HG03280 (cell line): ENCODE results near the gene ZC2HC1B.
A peak's percentile ranks its signal among the peaks of the same experiment; 100 is the strongest.

ENCODE experiments used
- ATAC-seq: cut with Tn5 transposase; IDR thresholded peaks from one replicate; pipeline ENCODE4 v1.9.1; 2021; ENCODE audit warnings: mild to moderate bottlenecking, moderate library complexity; ENCODE audit not compliant: unreplicated experiment

ZC2HC1B gene

GRCh38 chr6:143928853-143929252 is 64.6 kb downstream of the ZC2HC1B start:
- ATAC-seq: no peak

- ATAC-seq: no peak
These were observed 65.7 kb downstream of the ZC2HC1B start for GRCh38 chr6:143929975-143930374.

GRCh38 chr6:143934331-143934730 is 70.1 kb downstream of the ZC2HC1B start:
- ATAC-seq: no peak

- ATAC-seq: no peak
These were observed 70.6 kb downstream of the ZC2HC1B start for GRCh38 chr6:143934867-143935266.

- no peak for ATAC-seq
These were observed 72.1 kb downstream of the ZC2HC1B start for GRCh38 chr6:143936347-143936746.

- no peak for ATAC-seq
These were observed 72.7 kb downstream of the ZC2HC1B start for GRCh38 chr6:143936778-143937667.

- ATAC-seq: no peak
These were observed 73.3 kb downstream of the ZC2HC1B start for GRCh38 chr6:143937668-143937970.

- no peak for ATAC-seq
These were observed 75.1 kb downstream of the ZC2HC1B start for GRCh38 chr6:143939364-143939763.

- peak; percentile 97 for ATAC-seq
These were observed 75.8 kb downstream of the ZC2HC1B start for GRCh38 chr6:143940011-143940597.

- ATAC-seq: peak; percentile 73
These were observed 77.8 kb downstream of the ZC2HC1B start for GRCh38 chr6:143941852-143942627.

- ATAC-seq: no peak
These were observed 83.9 kb downstream of the ZC2HC1B start for GRCh38 chr6:143948208-143948607.

- ATAC-seq: no peak
These were observed 85.3 kb downstream of the ZC2HC1B start for GRCh38 chr6:143949535-143949934.

- no peak for ATAC-seq
These were observed 85.7 kb downstream of the ZC2HC1B start for GRCh38 chr6:143949962-143950361.

GRCh38 chr6:143950875-143951274 is 86.6 kb downstream of the ZC2HC1B start:
- no peak for ATAC-seq

- no peak for ATAC-seq
These were observed 87.9 kb downstream of the ZC2HC1B start for GRCh38 chr6:143952060-143952778.

GRCh38 chr6:143952947-143953701 is 88.8 kb downstream of the ZC2HC1B start:
- no peak for ATAC-seq

- ATAC-seq: no peak
These were observed 89.6 kb downstream of the ZC2HC1B start for GRCh38 chr6:143953922-143954321.

- ATAC-seq: no peak
These were observed 91.7 kb downstream of the ZC2HC1B start for GRCh38 chr6:143955971-143956370.

GRCh38 chr6:143957679-143958274 is 93.5 kb downstream of the ZC2HC1B start:
- ATAC-seq: no peak

GRCh38 chr6:143958839-143959399 is 94.6 kb downstream of the ZC2HC1B start:
- no peak for ATAC-seq
